Breast epithelium (tissue), 4 donors: ENCODE data around the gene ROR1. TPM values are rescaled to one million over a fixed set of nuclear protein-coding genes. Genes with fewer than 3 reads are reported as not detected.

Experiments used
- DNase-seq, 2 donors: peaks; one replicate each; pipeline ENCODE4 v3.0.0-alpha.2; 2019; ENCODE audit warnings: low spot score in 2 of 2
- H3K27ac ChIP-seq, 2 donors: fragments of 200-600 bp; sonication (generic) in 1 of 2; one replicate each; pipeline ENCODE4 v1.5.1; 2016 to 2019; ENCODE audit warnings: mild to moderate bottlenecking in 1 of 2
- H3K27me3 ChIP-seq, 2 donors: fragments of 200-600 bp; sonication (generic) in 1 of 2; one replicate each; pipeline versions ENCODE4 v1.5.1 to v1.6.0; 2017 to 2019; ENCODE audit warnings: control low read depth in 1 of 2, mild to moderate bottlenecking in 1 of 2
- H3K36me3 ChIP-seq: fragments of 200-600 bp; one replicate; pipeline ENCODE4 v1.5.1; 2019
- H3K4me1 ChIP-seq, 2 donors: fragments of 200-600 bp; sonication (generic); one replicate each; pipeline ENCODE4 v1.5.1; 2016 to 2019; ENCODE audit warnings: control low read depth in 1 of 2
- H3K4me3 ChIP-seq, 3 donors: fragments of 200-600 bp; sonication (generic); 1 replicate in 2 of 3; 2 replicates in 1 of 3; pipeline ENCODE4 v1.5.1; 2016 to 2019; ENCODE audit warnings: mild to moderate bottlenecking in 3 of 3, moderate library complexity in 2 of 3
- H3K9me3 ChIP-seq, 2 donors: fragments of 200-600 bp; sonication (generic) in 1 of 2; one replicate each; pipeline ENCODE4 v1.5.1; 2016 to 2019; ENCODE audit warnings: control low read depth in 1 of 2
- CTCF ChIP-seq, 3 donors: fragments of 450-650 bp; IDR thresholded peaks; one replicate each; pipeline ENCODE4 v1.5.1; 2016 to 2017; ENCODE audit warnings: antibody characterized with exemption in 3 of 3, mild to moderate bottlenecking in 3 of 3, moderate library complexity in 3 of 3
- POLR2A ChIP-seq: fragments of 450-650 bp; IDR thresholded peaks from one replicate; pipeline ENCODE4 v1.6.1; 2016; ENCODE audit warnings: antibody characterized with exemption, mild to moderate bottlenecking, moderate library complexity
- POLR2AphosphoS5 ChIP-seq, 3 donors: sonication (generic); formaldehyde crosslinking; IDR thresholded peaks; one replicate each; pipeline ENCODE4 v1.6.1; 2017; ENCODE audit warnings: antibody characterized with exemption in 3 of 3
- intact Hi-C: fragments of 100-400 bp; cut with DNase I; formaldehyde crosslinking; loops from one replicate; pipeline ENCODE4 v1.15.1; 2023; ENCODE audit warnings: low total_unique reads
- total RNA-seq, 3 donors: library from RNA; depleted of rRNA; stranded (reverse); fragments of >200 nt; gene quantifications; one replicate each; pipeline ENCODE4 v1.1.0, GENCODE V29; 2016

The ROR1 gene
- total RNA-seq, 3 donors from 2014 or later, result 5.9 to 11.6 (median 7.7) TPM

- Histone ChIP-seq H3K27me3 (no peaks in the 10 kb centered on the region), H3K36me3 (no peaks in the 10 kb centered on the region), H3K4me3 (no peak overlapping the region), H3K9me3 (no peaks in the 10 kb centered on the region), H3K4me1 (no peaks in the 10 kb centered on the region), H3K27ac (no peak overlapping the region)
- no peak for DNase-seq
- no peak for TF ChIP-seq POLR2A
- intact Hi-C loops, result no loop called here
Observed at GRCh38 chr1:64192290-64192689, 418.5 kb downstream of the ROR1 start.

GRCh38 chr1:64194168-64195080, 420.6 kb downstream of the ROR1 start:
- TF ChIP-seq POLR2A (no peak), CTCF (IDR thresholded peaks at IDR 0.05) (no peak), POLR2AphosphoS5 (IDR thresholded peaks at IDR 0.05) (no peak)
- no peak for DNase-seq
- no peaks in the 10 kb centered on the region for H3K36me3 ChIP-seq
- intact Hi-C loops, result no loop called here
- no peaks in the 10 kb centered on the region for H3K4me1 ChIP-seq
- H3K4me3 ChIP-seq, result no peak overlapping the region
- peak overlapping the region in 1 of 2 donors; percentile 45 for H3K27ac ChIP-seq
- H3K27me3 ChIP-seq, result no peaks in the 10 kb centered on the region
- H3K9me3 ChIP-seq, result no peaks in the 10 kb centered on the region

GRCh38 chr1:64195081-64195395, 421.2 kb downstream of the ROR1 start:
- intact Hi-C loops, result no loop called here
- no peaks in the 10 kb centered on the region for H3K9me3 ChIP-seq
- no peak for DNase-seq
- H3K27ac ChIP-seq, result peak overlapping the region in 1 of 2 donors; percentile 45
- no peaks in the 10 kb centered on the region for H3K36me3 ChIP-seq
- TF ChIP-seq CTCF (IDR thresholded peaks at IDR 0.05), result no peak
- no peak for TF ChIP-seq POLR2A
- no peak for TF ChIP-seq POLR2AphosphoS5 (IDR thresholded peaks at IDR 0.05)
- no peaks in the 10 kb centered on the region for H3K4me1 ChIP-seq
- H3K4me3 ChIP-seq, result no peak overlapping the region
- H3K27me3 ChIP-seq, result no peaks in the 10 kb centered on the region

GRCh38 chr1:64196074-64196870, 422.5 kb downstream of the ROR1 start:
- no peak for DNase-seq
- Histone ChIP-seq H3K4me3 (no peak overlapping the region), H3K36me3 (no peaks in the 10 kb centered on the region), H3K27me3 (no peaks in the 10 kb centered on the region), H3K9me3 (no peaks in the 10 kb centered on the region), H3K4me1 (no peaks in the 10 kb centered on the region), H3K27ac (no peak overlapping the region)
- no peak for TF ChIP-seq POLR2A
- TF ChIP-seq POLR2AphosphoS5 (IDR thresholded peaks at IDR 0.05), result no peak
- TF ChIP-seq CTCF (IDR thresholded peaks at IDR 0.05), result no peak
- intact Hi-C loops, result no loop called here

- Histone ChIP-seq H3K9me3 (no peaks in the 10 kb centered on the region), H3K4me1 (no peaks in the 10 kb centered on the region), H3K4me3 (no peak overlapping the region), H3K27me3 (no peaks in the 10 kb centered on the region), H3K27ac (no peak overlapping the region), H3K36me3 (no peaks in the 10 kb centered on the region)
- intact Hi-C loops, result no loop called here
- no peak for DNase-seq
- TF ChIP-seq POLR2AphosphoS5 (IDR thresholded peaks at IDR 0.05), result no peak
- TF ChIP-seq CTCF (IDR thresholded peaks at IDR 0.05), result no peak
- no peak for TF ChIP-seq POLR2A
Observed at GRCh38 chr1:64197076-64197475, 423.3 kb downstream of the ROR1 start.
